ENCODE results near the gene LYZL1.

Gene LYZL1

DNA sequence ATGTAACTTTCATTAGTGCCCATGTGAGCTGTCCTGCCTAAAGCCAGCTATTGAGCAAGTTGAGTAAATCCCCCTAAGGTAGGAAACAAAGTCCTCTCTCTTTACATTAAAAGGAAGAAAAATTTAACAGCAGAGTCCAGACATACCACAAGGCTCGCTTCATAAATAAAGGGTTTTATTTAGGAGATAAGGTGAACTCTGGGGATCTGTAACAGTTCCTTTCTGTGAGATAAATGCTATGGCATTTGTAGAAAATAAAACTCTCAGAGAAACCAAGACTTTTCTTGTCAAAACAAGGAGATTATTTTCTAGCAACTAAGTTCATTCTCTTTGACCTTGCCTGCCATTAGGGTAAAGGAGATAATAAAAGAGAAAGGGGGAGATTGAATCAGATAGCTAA lies 32.3 kb upstream of the LYZL1 start:
- TF ChIP-seq, protein P1, sequence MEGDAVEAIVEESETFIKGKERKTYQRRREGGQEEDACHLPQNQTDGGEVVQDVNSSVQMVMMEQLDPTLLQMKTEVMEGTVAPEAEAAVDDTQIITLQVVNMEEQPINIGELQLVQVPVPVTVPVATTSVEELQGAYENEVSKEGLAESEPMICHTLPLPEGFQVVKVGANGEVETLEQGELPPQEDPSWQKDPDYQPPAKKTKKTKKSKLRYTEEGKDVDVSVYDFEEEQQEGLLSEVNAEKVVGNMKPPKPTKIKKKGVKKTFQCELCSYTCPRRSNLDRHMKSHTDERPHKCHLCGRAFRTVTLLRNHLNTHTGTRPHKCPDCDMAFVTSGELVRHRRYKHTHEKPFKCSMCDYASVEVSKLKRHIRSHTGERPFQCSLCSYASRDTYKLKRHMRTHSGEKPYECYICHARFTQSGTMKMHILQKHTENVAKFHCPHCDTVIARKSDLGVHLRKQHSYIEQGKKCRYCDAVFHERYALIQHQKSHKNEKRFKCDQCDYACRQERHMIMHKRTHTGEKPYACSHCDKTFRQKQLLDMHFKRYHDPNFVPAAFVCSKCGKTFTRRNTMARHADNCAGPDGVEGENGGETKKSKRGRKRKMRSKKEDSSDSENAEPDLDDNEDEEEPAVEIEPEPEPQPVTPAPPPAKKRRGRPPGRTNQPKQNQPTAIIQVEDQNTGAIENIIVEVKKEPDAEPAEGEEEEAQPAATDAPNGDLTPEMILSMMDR (IDR thresholded peaks at IDR 0.05; ENCODE audit: insufficient read depth, low read length): no peak
- TF ChIP-seq REST (IDR thresholded peaks at IDR 0.05; ENCODE audit: insufficient replicate concordance, low read depth) (no peak), POLR2AphosphoS5 (IDR thresholded peaks at IDR 0.05; ENCODE audit: low read depth) (no peak), GABPA (IDR thresholded peaks at IDR 0.05; ENCODE audit: low read depth) (no peak), SPI1 (IDR thresholded peaks at IDR 0.05; ENCODE audit: borderline replicate concordance, low read depth) (no peak)
- no peak overlapping the region for H3K4me3 ChIP-seq (replicated peaks; ENCODE audit: insufficient read depth, low read length)
- H3K27ac ChIP-seq (replicated peaks): peak overlapping the region; percentile 60
- no peaks in the 10 kb centered on the region for H3K27me3 ChIP-seq (ENCODE audit: insufficient read depth, poor library complexity, severe bottlenecking)
- no peak for DNase-seq (ENCODE audit: low read depth in 1 of 2, low spot score in 1 of 2)

DNA sequence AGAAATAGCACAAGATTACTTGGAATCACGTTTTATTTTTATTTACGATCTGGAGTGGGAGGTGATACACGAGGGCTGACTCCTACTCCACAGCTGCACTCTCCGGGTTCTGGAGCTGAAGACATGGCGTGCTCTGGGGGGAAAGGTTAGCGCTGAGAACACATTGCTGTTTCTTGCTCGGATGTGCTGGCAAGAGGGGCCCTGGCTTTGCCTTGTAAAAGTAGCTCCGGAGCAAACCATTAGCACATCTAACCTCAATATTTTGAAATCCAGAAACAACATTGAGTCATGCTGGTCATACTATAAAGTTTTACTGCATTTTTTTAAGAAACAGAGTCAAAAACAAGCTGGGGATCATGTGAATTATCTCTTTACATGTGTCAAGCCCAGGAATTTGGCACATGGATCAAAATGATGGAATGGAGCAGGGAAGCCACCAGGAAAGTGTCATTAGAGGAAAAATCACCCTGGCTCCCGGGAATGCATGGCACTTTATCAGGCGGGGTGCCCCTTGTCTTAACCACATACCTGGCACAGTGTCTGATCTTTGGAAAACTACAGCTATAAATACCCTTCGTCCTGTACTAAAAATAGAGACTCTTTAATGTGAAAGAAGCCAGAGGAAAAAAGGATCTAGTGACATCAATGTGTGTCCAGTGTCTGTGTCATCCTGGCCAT lies 31.6 kb upstream of the LYZL1 start:
- TF ChIP-seq GABPA (IDR thresholded peaks at IDR 0.05; ENCODE audit: low read depth) (no peak), REST (IDR thresholded peaks at IDR 0.05; ENCODE audit: insufficient replicate concordance, low read depth) (no peak), POLR2AphosphoS5 (IDR thresholded peaks at IDR 0.05; ENCODE audit: low read depth) (0 out of 2 replicates have a peak, but pooled peaks have one; percentile 25)
- Histone ChIP-seq H3K27me3 (ENCODE audit: insufficient read depth, poor library complexity, severe bottlenecking) (no peaks in the 10 kb centered on the region), H3K4me3 (replicated peaks; ENCODE audit: insufficient read depth, low read length) (no peak overlapping the region), H3K27ac (replicated peaks) (peak overlapping the region; percentile 60)
- DNase-seq (ENCODE audit: low read depth in 1 of 2, low spot score in 1 of 2): peak; percentile 67 to 77

- H3K27ac ChIP-seq (replicated peaks): peak overlapping the region; percentile 60
- TF ChIP-seq SPI1 (IDR thresholded peaks at IDR 0.05; ENCODE audit: borderline replicate concordance, low read depth): no peak
- TF ChIP-seq GABPA (IDR thresholded peaks at IDR 0.05; ENCODE audit: low read depth): no peak
- TF ChIP-seq POLR2AphosphoS5 (IDR thresholded peaks at IDR 0.05; ENCODE audit: low read depth): no peak
- no peak for TF ChIP-seq REST (IDR thresholded peaks at IDR 0.05; ENCODE audit: insufficient replicate concordance, low read depth)
- TF ChIP-seq, protein P1 (IDR thresholded peaks at IDR 0.05; ENCODE audit: insufficient read depth, low read length): no peak
- no peak for DNase-seq (ENCODE audit: low read depth in 1 of 2, low spot score in 1 of 2)
Observed at GRCh38 chr10:29257784-29258135, 31.1 kb upstream of the LYZL1 start.

More at GRCh38 chr10:29257784-29258135, 31.1 kb upstream of the LYZL1 start:
- H3K27me3 ChIP-seq (ENCODE audit: insufficient read depth, poor library complexity, severe bottlenecking): no peaks in the 10 kb centered on the region
- no peak overlapping the region for H3K4me3 ChIP-seq (replicated peaks; ENCODE audit: insufficient read depth, low read length)

Data from HL-60 (cell line).